HG03442 (cell line): Measurements from ENCODE around the gene NT5C.

Experiments used
- ATAC-seq: cut with Tn5 transposase; IDR thresholded peaks from one replicate; pipeline ENCODE4 v1.9.1; 2021; ENCODE audit warnings: mild to moderate bottlenecking, moderate library complexity; ENCODE audit not compliant: unreplicated experiment

The NT5C gene

GRCh38 chr17:75096082-75096625, 35.4 kb downstream of the NT5C start:
- no peak for ATAC-seq

- ATAC-seq = no peak
These were observed 36.6 kb downstream of the NT5C start for GRCh38 chr17:75094871-75095399.

- no peak for ATAC-seq
These were observed 37.9 kb downstream of the NT5C start for GRCh38 chr17:75093548-75094158.

- ATAC-seq = no peak
These were observed 39.7 kb downstream of the NT5C start for GRCh38 chr17:75091855-75092327.

GRCh38 chr17:75090871-75091854, 40.4 kb downstream of the NT5C start:
- ATAC-seq = no peak

- ATAC-seq = no peak
These were observed 42.8 kb downstream of the NT5C start for GRCh38 chr17:75088465-75089417.

- no peak for ATAC-seq
These were observed 43.7 kb downstream of the NT5C start, which contains the start of gene SLC16A5 for GRCh38 chr17:75087558-75088453. TSS of gene SLC16A5 (plus strand) at chr17:75087954. CDS start at chr17:75093637, 5,683 bp downstream.

GRCh38 chr17:75087182-75087557, 44.4 kb downstream of the NT5C start:
- no peak for ATAC-seq

- no peak for ATAC-seq
These were observed 44.9 kb downstream of the NT5C start for GRCh38 chr17:75086496-75087181.

GRCh38 chr17:75084039-75084660, 47.4 kb downstream of the NT5C start:
- ATAC-seq = no peak

GRCh38 chr17:75082683-75083082, 48.9 kb downstream of the NT5C start:
- ATAC-seq = no peak

GRCh38 chr17:75081611-75082540, 49.7 kb downstream of the NT5C start:
- no peak for ATAC-seq
